WTC11 (cell line): ENCODE results near the gene SLC10A2.

ENCODE experiments used
- ATF3 ChIP-seq: sonication (generic); formaldehyde crosslinking; conservative IDR thresholded peaks from 2 replicates; pipeline ENCODE4 v1.8.1; 2022; ENCODE audit warnings: mild to moderate bottlenecking, missing genetic modification reagents
- CTCF ChIP-seq: fragments of 200-600 bp; IDR thresholded peaks from 2 replicates; pipeline ENCODE4 v1.8.0; 2022; ENCODE audit warnings: antibody characterized with exemption
- MAX ChIP-seq: sonication (generic); formaldehyde crosslinking; IDR thresholded peaks from 2 replicates; pipeline ENCODE4 v1.8.0; 2022; ENCODE audit warnings: mild to moderate bottlenecking, missing genetic modification reagents
- NR3C1 ChIP-seq: sonication (generic); formaldehyde crosslinking; conservative IDR thresholded peaks from 2 replicates; pipeline ENCODE4 v1.8.1; 2023; ENCODE audit warnings: low read depth, mild to moderate bottlenecking, missing genetic modification reagents
- SP1 ChIP-seq: sonication (generic); formaldehyde crosslinking; conservative IDR thresholded peaks from 2 replicates; pipeline ENCODE4 v1.8.1; 2022; ENCODE audit warnings: missing genetic modification reagents
- TEAD4 ChIP-seq: sonication (generic); formaldehyde crosslinking; IDR thresholded peaks from 2 replicates; pipeline ENCODE4 v1.8.0; 2022; ENCODE audit warnings: mild to moderate bottlenecking, missing genetic modification reagents
- ZNF232 ChIP-seq: sonication (generic); formaldehyde crosslinking; IDR thresholded peaks from 2 replicates; pipeline ENCODE4 v1.8.0; 2022; ENCODE audit warnings: mild to moderate bottlenecking, missing genetic modification reagents
- ZNF532 ChIP-seq: fragments of 250-450 bp; sonication (Bioruptor Pico); IDR thresholded peaks from 2 replicates; pipeline ENCODE4 v1.9.0; 2021; ENCODE audit warnings: mild to moderate bottlenecking, borderline replicate concordance
- TF ChIP-seq, protein P1 (sequence below): sonication (generic); formaldehyde crosslinking; IDR thresholded peaks from 2 replicates; pipeline ENCODE4 v1.8.0; 2023; ENCODE audit warnings: missing genetic modification reagents
- TF ChIP-seq, protein P2 (sequence below): sonication (generic); formaldehyde crosslinking; IDR thresholded peaks from 2 replicates; pipeline ENCODE4 v1.8.1; 2023; ENCODE audit warnings: mild to moderate bottlenecking, missing genetic modification reagents, moderate library complexity
- TF ChIP-seq, protein P3 (sequence below): fragments of 250-450 bp; sonication (Bioruptor Pico); IDR thresholded peaks from 2 replicates; pipeline ENCODE4 v2.1.2; 2022; ENCODE audit warnings: mild to moderate bottlenecking, moderate library complexity

DNA sequence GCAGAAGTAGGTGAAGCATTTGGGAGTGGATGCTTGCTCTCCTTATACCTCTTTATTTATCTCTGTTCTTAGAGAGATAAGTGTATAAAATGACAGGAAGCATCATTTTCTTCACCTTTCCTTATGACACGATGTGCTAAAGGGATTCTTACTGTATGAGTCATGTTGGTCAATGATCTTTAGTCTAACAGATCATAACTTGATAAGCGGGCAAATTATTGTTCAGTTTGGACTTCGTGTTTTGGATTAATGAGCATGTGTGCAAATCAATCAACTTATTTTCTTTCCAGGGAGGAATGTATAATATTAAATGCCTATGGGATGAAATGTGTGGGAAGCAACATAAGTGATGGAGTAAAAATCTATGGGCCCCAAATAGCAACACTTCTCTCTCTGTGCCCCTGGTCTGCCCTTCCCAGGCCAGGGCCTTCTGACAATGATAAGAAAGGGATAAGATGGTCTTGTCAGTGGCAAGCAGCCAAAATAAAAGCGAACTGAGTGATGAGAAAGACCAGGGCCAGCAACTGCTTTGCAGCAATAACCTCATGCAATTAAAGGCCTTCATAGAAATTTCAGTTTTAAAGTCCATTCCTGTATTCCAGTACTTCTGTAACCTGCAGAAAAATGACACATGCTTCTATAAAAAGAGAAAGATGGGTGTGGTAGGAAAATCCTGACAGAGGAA, 61.4 kb downstream of the SLC10A2 start:
- TF ChIP-seq ZNF532 (CRISPR knock-in tag) = no peak
- TF ChIP-seq, protein P1, sequence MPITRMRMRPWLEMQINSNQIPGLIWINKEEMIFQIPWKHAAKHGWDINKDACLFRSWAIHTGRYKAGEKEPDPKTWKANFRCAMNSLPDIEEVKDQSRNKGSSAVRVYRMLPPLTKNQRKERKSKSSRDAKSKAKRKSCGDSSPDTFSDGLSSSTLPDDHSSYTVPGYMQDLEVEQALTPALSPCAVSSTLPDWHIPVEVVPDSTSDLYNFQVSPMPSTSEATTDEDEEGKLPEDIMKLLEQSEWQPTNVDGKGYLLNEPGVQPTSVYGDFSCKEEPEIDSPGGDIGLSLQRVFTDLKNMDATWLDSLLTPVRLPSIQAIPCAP (CRISPR knock-in tag) = no peak
- no peak for TF ChIP-seq CTCF
- no peak for TF ChIP-seq ZNF232 (CRISPR knock-in tag)
- TF ChIP-seq, protein P2, sequence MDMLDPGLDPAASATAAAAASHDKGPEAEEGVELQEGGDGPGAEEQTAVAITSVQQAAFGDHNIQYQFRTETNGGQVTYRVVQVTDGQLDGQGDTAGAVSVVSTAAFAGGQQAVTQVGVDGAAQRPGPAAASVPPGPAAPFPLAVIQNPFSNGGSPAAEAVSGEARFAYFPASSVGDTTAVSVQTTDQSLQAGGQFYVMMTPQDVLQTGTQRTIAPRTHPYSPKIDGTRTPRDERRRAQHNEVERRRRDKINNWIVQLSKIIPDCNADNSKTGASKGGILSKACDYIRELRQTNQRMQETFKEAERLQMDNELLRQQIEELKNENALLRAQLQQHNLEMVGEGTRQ (CRISPR knock-in tag) = no peak
- TF ChIP-seq MAX = no peak
- no peak for TF ChIP-seq NR3C1 (CRISPR knock-in tag)
- TF ChIP-seq, protein P3, sequence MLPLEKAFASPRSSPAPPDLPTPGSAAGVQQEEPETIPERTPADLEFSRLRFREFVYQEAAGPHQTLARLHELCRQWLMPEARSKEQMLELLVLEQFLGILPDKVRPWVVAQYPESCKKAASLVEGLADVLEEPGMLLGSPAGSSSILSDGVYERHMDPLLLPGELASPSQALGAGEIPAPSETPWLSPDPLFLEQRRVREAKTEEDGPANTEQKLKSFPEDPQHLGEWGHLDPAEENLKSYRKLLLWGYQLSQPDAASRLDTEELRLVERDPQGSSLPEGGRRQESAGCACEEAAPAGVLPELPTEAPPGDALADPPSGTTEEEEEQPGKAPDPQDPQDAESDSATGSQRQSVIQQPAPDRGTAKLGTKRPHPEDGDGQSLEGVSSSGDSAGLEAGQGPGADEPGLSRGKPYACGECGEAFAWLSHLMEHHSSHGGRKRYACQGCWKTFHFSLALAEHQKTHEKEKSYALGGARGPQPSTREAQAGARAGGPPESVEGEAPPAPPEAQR (CRISPR knock-in tag) = no peak
- no peak for TF ChIP-seq SP1 (CRISPR knock-in tag)
- TF ChIP-seq TEAD4 (CRISPR knock-in tag) = no peak
- no peak for TF ChIP-seq ATF3 (CRISPR knock-in tag)
